ENCODE data around the gene TMX1. TPM values are rescaled to one million over a fixed set of nuclear protein-coding genes. Genes with fewer than 3 reads are reported as not detected.

The TMX1 gene
- total RNA-seq, 1 experiment from 2014 or later = 35.3 TPM

GRCh38 chr14:51251486-51251885 lies 11.4 kb downstream of the TMX1 start:
- 0 out of 2 replicates have a peak, but pooled peaks cover 4% of the 10 kb centered on the region for H3K79me2 ChIP-seq (ENCODE audit: low read depth)
- H3K4me3 ChIP-seq = no peak overlapping the region
- no peaks in the 10 kb centered on the region; the same call in 1 of the 2 replicates for H4K20me1 ChIP-seq (ENCODE audit: insufficient read depth)
- H3K36me3 ChIP-seq (ENCODE audit: low read depth) = peaks cover 21% of the 10 kb centered on the region
- H3K9me3 ChIP-seq (ENCODE audit: insufficient read depth, low read depth) = no peaks in the 10 kb centered on the region
- no peaks in the 10 kb centered on the region for H3K4me1 ChIP-seq (replicated peaks; ENCODE audit: insufficient read depth)
- H3K27me3 ChIP-seq (ENCODE audit: insufficient read depth, low read depth) = no peaks in the 10 kb centered on the region
- intact Hi-C loops (cut with micrococcal nuclease; ENCODE audit: unreplicated experiment) = no loop called here
- DNase-seq = no peak
- H2AFZ ChIP-seq = no peak overlapping the region
- CTCF ChIA-PET = interaction anchor here (0.5 kb wide), 1 partner anchor 11 kb away, joined by 13 read pairs; the partner anchor contains the start of gene TMX1
- H3K4me2 ChIP-seq = no peak overlapping the region
- no TSS peak for BruUV-seq (replicated peaks)
- no peak overlapping the region for H3K27ac ChIP-seq
- TF ChIP-seq EZH2 (IDR thresholded peaks at IDR 0.05; ENCODE audit: low read depth) = no peak
- TF ChIP-seq, protein P1, sequence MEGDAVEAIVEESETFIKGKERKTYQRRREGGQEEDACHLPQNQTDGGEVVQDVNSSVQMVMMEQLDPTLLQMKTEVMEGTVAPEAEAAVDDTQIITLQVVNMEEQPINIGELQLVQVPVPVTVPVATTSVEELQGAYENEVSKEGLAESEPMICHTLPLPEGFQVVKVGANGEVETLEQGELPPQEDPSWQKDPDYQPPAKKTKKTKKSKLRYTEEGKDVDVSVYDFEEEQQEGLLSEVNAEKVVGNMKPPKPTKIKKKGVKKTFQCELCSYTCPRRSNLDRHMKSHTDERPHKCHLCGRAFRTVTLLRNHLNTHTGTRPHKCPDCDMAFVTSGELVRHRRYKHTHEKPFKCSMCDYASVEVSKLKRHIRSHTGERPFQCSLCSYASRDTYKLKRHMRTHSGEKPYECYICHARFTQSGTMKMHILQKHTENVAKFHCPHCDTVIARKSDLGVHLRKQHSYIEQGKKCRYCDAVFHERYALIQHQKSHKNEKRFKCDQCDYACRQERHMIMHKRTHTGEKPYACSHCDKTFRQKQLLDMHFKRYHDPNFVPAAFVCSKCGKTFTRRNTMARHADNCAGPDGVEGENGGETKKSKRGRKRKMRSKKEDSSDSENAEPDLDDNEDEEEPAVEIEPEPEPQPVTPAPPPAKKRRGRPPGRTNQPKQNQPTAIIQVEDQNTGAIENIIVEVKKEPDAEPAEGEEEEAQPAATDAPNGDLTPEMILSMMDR (conservative IDR thresholded peaks at IDR 0.05) = no peak
- no peaks in the 10 kb centered on the region for H3K9me2 ChIP-seq (ENCODE audit: insufficient read depth)
- no peaks in the 10 kb centered on the region for H3F3A ChIP-seq (ENCODE audit: insufficient read depth, low read depth)
- POLR2A ChIA-PET (ENCODE audit: unreplicated experiment) = no interaction called here

DNA sequence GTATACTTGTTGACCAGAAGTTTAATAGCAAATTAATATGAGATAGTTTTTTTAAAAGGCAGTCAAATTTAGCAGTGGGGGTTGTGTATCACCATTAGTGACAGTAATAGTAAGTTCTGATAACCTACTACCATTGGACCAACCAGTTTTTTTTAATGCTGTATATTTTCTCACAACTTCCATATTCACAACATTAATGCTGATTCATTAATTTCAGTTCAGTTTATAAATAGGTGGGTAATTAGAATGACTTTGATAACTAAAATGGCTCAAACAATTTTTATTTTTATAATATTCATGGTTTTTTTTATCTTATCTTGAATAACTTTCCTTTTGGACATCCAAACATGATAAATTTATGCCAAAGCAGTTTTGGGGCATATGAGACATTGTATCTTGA lies 13.8 kb downstream of the TMX1 start:
- Histone ChIP-seq H3K4me1 (replicated peaks; ENCODE audit: insufficient read depth) (no peaks in the 10 kb centered on the region), H3K4me2 (no peak overlapping the region), H3F3A (ENCODE audit: insufficient read depth, low read depth) (no peaks in the 10 kb centered on the region), H3K36me3 (ENCODE audit: low read depth) (peaks cover 17% of the 10 kb centered on the region), H3K27me3 (ENCODE audit: insufficient read depth, low read depth) (no peaks in the 10 kb centered on the region), H3K9me2 (ENCODE audit: insufficient read depth) (no peaks in the 10 kb centered on the region), H3K79me2 (ENCODE audit: low read depth) (no peaks in the 10 kb centered on the region), H3K27ac (no peak overlapping the region), H3K9me3 (ENCODE audit: insufficient read depth, low read depth) (no peaks in the 10 kb centered on the region), H4K20me1 (ENCODE audit: insufficient read depth) (no peaks in the 10 kb centered on the region), H2AFZ (no peak overlapping the region), H3K4me3 (no peak overlapping the region)
- TF ChIP-seq EZH2 (IDR thresholded peaks at IDR 0.05; ENCODE audit: low read depth) = no peak
- TF ChIP-seq, protein P1 (conservative IDR thresholded peaks at IDR 0.05) = no peak
- ChIA-PET POLR2A (ENCODE audit: unreplicated experiment) (no interaction called here), CTCF (no interaction called here)
- intact Hi-C loops (cut with micrococcal nuclease; ENCODE audit: unreplicated experiment) = no loop called here
- no TSS peak for BruUV-seq (replicated peaks)
- no peak for DNase-seq

DNA sequence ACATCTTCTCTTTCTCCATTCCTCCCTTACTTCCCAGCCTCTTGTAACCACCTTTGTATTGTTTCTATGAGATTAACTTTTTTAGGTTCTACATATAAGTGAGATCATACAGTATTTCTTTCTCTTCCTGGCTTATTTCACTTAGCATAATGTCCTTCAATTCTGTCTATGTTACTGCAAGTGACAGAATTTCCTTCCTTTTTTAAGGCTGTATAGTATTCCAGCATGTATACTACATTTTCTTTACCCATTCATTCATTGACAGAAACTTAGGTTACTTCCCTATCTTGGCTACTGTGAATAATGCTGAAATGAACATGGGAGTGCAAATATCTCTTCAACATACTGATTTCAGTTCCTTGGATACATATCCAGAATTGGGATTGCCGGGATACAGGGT lies 18.2 kb downstream of the TMX1 start:
- intact Hi-C loops (cut with micrococcal nuclease; ENCODE audit: unreplicated experiment) = no loop called here
- Histone ChIP-seq H3K79me2 (ENCODE audit: low read depth) (no peaks in the 10 kb centered on the region), H2AFZ (no peak overlapping the region), H3K36me3 (ENCODE audit: low read depth) (no peaks in the 10 kb centered on the region; the same call in none of the 2 replicates), H4K20me1 (ENCODE audit: insufficient read depth) (no peaks in the 10 kb centered on the region), H3K4me2 (no peak overlapping the region), H3F3A (ENCODE audit: insufficient read depth, low read depth) (no peaks in the 10 kb centered on the region), H3K27me3 (ENCODE audit: insufficient read depth, low read depth) (no peaks in the 10 kb centered on the region), H3K4me3 (no peak overlapping the region), H3K4me1 (replicated peaks; ENCODE audit: insufficient read depth) (no peaks in the 10 kb centered on the region), H3K9me2 (ENCODE audit: insufficient read depth) (no peaks in the 10 kb centered on the region), H3K27ac (no peak overlapping the region), H3K9me3 (ENCODE audit: insufficient read depth, low read depth) (no peaks in the 10 kb centered on the region)
- CTCF ChIA-PET = no interaction called here
- POLR2A ChIA-PET (ENCODE audit: unreplicated experiment) = no interaction called here
- no TSS peak for BruUV-seq (replicated peaks)
- DNase-seq = no peak
- TF ChIP-seq, protein P1 (conservative IDR thresholded peaks at IDR 0.05) = no peak
- TF ChIP-seq EZH2 (IDR thresholded peaks at IDR 0.05; ENCODE audit: low read depth) = no peak

Data from PC-9 (cell line).